ENCODE results near the gene OR1B1. TPM values are rescaled to one million over a fixed set of nuclear protein-coding genes. Genes with fewer than 3 reads are reported as not detected.

The OR1B1 gene
- total and polyA plus RNA-seq, 2 of the 8 experiments (the other 6 are each of a cell fraction or from before 2014, with no cell fraction given), result not detected

DNA sequence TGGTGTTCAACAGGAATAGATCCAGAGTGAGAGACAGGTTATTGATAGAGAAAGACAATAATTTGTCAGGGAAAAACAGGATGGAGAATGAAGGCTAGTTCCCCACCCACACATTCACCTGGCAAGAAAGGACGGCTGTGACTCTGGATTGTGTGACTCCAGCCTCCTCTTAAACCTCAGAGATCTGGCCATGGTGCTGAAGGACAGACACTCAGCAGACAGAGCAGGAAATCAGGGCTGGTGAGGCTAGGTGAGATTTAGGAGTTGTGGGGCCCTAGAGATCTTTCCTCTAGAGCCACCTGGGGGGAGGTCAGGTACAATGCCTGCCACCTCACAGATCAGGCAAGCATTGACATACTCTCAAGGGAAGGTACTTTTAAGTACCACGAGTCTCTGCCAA lies 15.2 kb downstream of the OR1B1 start (continued):
- TF ChIP-seq, protein P1, sequence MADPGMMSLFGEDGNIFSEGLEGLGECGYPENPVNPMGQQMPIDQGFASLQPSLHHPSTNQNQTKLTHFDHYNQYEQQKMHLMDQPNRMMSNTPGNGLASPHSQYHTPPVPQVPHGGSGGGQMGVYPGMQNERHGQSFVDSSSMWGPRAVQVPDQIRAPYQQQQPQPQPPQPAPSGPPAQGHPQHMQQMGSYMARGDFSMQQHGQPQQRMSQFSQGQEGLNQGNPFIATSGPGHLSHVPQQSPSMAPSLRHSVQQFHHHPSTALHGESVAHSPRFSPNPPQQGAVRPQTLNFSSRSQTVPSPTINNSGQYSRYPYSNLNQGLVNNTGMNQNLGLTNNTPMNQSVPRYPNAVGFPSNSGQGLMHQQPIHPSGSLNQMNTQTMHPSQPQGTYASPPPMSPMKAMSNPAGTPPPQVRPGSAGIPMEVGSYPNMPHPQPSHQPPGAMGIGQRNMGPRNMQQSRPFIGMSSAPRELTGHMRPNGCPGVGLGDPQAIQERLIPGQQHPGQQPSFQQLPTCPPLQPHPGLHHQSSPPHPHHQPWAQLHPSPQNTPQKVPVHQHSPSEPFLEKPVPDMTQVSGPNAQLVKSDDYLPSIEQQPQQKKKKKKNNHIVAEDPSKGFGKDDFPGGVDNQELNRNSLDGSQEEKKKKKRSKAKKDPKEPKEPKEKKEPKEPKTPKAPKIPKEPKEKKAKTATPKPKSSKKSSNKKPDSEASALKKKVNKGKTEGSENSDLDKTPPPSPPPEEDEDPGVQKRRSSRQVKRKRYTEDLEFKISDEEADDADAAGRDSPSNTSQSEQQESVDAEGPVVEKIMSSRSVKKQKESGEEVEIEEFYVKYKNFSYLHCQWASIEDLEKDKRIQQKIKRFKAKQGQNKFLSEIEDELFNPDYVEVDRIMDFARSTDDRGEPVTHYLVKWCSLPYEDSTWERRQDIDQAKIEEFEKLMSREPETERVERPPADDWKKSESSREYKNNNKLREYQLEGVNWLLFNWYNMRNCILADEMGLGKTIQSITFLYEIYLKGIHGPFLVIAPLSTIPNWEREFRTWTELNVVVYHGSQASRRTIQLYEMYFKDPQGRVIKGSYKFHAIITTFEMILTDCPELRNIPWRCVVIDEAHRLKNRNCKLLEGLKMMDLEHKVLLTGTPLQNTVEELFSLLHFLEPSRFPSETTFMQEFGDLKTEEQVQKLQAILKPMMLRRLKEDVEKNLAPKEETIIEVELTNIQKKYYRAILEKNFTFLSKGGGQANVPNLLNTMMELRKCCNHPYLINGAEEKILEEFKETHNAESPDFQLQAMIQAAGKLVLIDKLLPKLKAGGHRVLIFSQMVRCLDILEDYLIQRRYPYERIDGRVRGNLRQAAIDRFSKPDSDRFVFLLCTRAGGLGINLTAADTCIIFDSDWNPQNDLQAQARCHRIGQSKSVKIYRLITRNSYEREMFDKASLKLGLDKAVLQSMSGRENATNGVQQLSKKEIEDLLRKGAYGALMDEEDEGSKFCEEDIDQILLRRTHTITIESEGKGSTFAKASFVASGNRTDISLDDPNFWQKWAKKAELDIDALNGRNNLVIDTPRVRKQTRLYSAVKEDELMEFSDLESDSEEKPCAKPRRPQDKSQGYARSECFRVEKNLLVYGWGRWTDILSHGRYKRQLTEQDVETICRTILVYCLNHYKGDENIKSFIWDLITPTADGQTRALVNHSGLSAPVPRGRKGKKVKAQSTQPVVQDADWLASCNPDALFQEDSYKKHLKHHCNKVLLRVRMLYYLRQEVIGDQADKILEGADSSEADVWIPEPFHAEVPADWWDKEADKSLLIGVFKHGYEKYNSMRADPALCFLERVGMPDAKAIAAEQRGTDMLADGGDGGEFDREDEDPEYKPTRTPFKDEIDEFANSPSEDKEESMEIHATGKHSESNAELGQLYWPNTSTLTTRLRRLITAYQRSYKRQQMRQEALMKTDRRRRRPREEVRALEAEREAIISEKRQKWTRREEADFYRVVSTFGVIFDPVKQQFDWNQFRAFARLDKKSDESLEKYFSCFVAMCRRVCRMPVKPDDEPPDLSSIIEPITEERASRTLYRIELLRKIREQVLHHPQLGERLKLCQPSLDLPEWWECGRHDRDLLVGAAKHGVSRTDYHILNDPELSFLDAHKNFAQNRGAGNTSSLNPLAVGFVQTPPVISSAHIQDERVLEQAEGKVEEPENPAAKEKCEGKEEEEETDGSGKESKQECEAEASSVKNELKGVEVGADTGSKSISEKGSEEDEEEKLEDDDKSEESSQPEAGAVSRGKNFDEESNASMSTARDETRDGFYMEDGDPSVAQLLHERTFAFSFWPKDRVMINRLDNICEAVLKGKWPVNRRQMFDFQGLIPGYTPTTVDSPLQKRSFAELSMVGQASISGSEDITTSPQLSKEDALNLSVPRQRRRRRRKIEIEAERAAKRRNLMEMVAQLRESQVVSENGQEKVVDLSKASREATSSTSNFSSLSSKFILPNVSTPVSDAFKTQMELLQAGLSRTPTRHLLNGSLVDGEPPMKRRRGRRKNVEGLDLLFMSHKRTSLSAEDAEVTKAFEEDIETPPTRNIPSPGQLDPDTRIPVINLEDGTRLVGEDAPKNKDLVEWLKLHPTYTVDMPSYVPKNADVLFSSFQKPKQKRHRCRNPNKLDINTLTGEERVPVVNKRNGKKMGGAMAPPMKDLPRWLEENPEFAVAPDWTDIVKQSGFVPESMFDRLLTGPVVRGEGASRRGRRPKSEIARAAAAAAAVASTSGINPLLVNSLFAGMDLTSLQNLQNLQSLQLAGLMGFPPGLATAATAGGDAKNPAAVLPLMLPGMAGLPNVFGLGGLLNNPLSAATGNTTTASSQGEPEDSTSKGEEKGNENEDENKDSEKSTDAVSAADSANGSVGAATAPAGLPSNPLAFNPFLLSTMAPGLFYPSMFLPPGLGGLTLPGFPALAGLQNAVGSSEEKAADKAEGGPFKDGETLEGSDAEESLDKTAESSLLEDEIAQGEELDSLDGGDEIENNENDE (IDR thresholded peaks at IDR 0.05; ENCODE audit: insufficient replicate concordance, low read length), result no peak
- TF ChIP-seq SAP30 (IDR thresholded peaks at IDR 0.05; ENCODE audit: insufficient read depth, insufficient replicate concordance, low read length) (no peak), JUN (IDR thresholded peaks at IDR 0.05; ENCODE audit: low read depth, low read length) (no peak), EGR1 (IDR thresholded peaks at IDR 0.05; ENCODE audit: borderline replicate concordance, low read depth, low read length) (no peak), SIX5 (IDR thresholded peaks at IDR 0.05; ENCODE audit: low read depth, low read length) (no peak), GTF2F1 (IDR thresholded peaks at IDR 0.05; ENCODE audit: borderline replicate concordance, low read depth, low read length) (no peak), RXRA (IDR thresholded peaks at IDR 0.05; ENCODE audit: insufficient read depth, low read depth, low read length) (no peak), KDM5A (IDR thresholded peaks at IDR 0.05; ENCODE audit: low read length) (no peak), KDM4A (IDR thresholded peaks at IDR 0.05; ENCODE audit: low read depth, low read length, severe bottlenecking) (no peak)

All from H1 (cell line).